ENCODE measurements around the gene ATOSA. TPM values are rescaled to one million over a fixed set of nuclear protein-coding genes. Genes with fewer than 3 reads are reported as not detected.

ATOSA gene
- total RNA-seq, 2 experiments from 2014 or later, result 34.1 to 96.8 TPM

DNA sequence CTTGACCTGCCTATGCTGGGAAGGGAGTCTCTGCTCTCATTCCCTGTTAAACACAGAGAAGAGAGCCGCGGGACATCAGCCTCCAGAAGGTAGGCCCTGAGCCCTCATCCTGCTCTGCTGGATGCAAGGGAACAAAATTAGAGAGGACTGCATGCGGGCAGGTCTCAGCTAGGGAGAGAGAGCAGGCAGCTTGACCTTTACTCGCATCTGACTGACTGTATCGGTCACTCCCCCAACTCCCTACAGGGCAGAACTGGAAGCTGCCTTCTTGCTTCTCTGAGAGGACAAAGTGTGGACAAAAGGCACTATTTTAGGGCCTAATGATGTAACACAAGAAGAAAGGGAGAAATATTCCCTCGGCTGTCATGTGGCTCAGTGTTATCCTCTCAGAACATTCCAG, 38.7 kb upstream of the ATOSA start:
- ChIA-PET POLR2A (interaction anchor here (0.5 to 0.8 kb wide), 3 partner anchors 8 to 465 kb away, joined by 3 read pairs; no protein-coding TSS in a partner anchor), CTCF (ENCODE audit: unreplicated experiment) (no interaction called here)
- Histone ChIP-seq H3K9me2 (ENCODE audit: insufficient read depth, low read length) (no peaks in the 10 kb centered on the region), H3K4me2 (ENCODE audit: low read length) (no peak overlapping the region), H3K79me2 (ENCODE audit: insufficient read depth, low read depth, low read length) (no peaks in the 10 kb centered on the region), H3K27ac (ENCODE audit: low read depth, low read length, poor library complexity, severe bottlenecking) (no peak overlapping the region), H3K4me3 (ENCODE audit: low read depth, low read length, poor library complexity, severe bottlenecking) (no peak overlapping the region), H3K36me3 (ENCODE audit: insufficient read depth, low read length) (no peaks in the 10 kb centered on the region), H2AFZ (ENCODE audit: low read length) (no peak overlapping the region), H3K9me3 (ENCODE audit: low read length) (no peaks in the 10 kb centered on the region), H4K20me1 (ENCODE audit: insufficient read depth, low read length) (no peaks in the 10 kb centered on the region), H3K4me1 (ENCODE audit: insufficient read depth, low read length, poor library complexity, severe bottlenecking) (no peaks in the 10 kb centered on the region)
- DNase-seq (ENCODE audit: low spot score), result no peak
- BruUV-seq (replicated peaks), result no TSS peak
- TF ChIP-seq, protein P1, sequence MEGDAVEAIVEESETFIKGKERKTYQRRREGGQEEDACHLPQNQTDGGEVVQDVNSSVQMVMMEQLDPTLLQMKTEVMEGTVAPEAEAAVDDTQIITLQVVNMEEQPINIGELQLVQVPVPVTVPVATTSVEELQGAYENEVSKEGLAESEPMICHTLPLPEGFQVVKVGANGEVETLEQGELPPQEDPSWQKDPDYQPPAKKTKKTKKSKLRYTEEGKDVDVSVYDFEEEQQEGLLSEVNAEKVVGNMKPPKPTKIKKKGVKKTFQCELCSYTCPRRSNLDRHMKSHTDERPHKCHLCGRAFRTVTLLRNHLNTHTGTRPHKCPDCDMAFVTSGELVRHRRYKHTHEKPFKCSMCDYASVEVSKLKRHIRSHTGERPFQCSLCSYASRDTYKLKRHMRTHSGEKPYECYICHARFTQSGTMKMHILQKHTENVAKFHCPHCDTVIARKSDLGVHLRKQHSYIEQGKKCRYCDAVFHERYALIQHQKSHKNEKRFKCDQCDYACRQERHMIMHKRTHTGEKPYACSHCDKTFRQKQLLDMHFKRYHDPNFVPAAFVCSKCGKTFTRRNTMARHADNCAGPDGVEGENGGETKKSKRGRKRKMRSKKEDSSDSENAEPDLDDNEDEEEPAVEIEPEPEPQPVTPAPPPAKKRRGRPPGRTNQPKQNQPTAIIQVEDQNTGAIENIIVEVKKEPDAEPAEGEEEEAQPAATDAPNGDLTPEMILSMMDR (conservative IDR thresholded peaks at IDR 0.05; ENCODE audit: low read length), result no peak
- no peak for TF ChIP-seq EZH2phosphoT487 (IDR thresholded peaks at IDR 0.05; ENCODE audit: borderline replicate concordance, low read depth, low read length)
- intact Hi-C loops (cut with micrococcal nuclease; ENCODE audit: unreplicated experiment), result no loop called here

DNA sequence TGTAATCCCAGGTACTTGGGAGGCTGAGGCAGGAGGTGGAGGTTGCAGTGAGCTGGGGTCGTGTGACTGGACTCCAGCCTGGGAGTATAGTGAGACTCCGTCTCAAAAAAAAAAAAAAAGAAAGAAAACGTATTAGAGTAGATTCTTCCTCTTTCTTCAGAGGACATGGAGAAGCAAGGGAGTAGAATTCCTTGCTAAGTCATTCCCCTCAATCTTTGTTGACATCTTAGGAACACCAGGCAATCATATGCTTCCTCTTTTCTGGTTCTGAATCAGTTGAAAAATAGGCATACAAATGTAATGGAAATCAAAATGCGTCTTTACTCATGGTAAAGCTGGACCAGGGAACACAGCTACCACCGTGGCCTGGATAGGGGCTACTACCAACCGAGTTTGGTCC, 38.3 kb upstream of the ATOSA start:
- H3K36me3 ChIP-seq (ENCODE audit: insufficient read depth, low read length), result no peaks in the 10 kb centered on the region
- no peaks in the 10 kb centered on the region for H3K9me2 ChIP-seq (ENCODE audit: insufficient read depth, low read length)
- TF ChIP-seq, protein P1 (conservative IDR thresholded peaks at IDR 0.05; ENCODE audit: low read length), result no peak
- TF ChIP-seq EZH2phosphoT487 (IDR thresholded peaks at IDR 0.05; ENCODE audit: borderline replicate concordance, low read depth, low read length), result no peak
- H3K4me3 ChIP-seq (ENCODE audit: low read depth, low read length, poor library complexity, severe bottlenecking), result no peak overlapping the region
- no peaks in the 10 kb centered on the region for H3K4me1 ChIP-seq (ENCODE audit: insufficient read depth, low read length, poor library complexity, severe bottlenecking)
- BruUV-seq (replicated peaks), result no TSS peak
- no peaks in the 10 kb centered on the region for H3K79me2 ChIP-seq (ENCODE audit: insufficient read depth, low read depth, low read length)
- intact Hi-C loops (cut with micrococcal nuclease; ENCODE audit: unreplicated experiment), result no loop called here
- H3K4me2 ChIP-seq (ENCODE audit: low read length), result no peak overlapping the region
- H4K20me1 ChIP-seq (ENCODE audit: insufficient read depth, low read length), result no peaks in the 10 kb centered on the region
- H3K27ac ChIP-seq (ENCODE audit: low read depth, low read length, poor library complexity, severe bottlenecking), result no peak overlapping the region
- DNase-seq (ENCODE audit: low spot score), result no peak
- ChIA-PET CTCF (ENCODE audit: unreplicated experiment) (no interaction called here), POLR2A (interaction anchor here (0.6 to 0.8 kb wide), 2 partner anchors 157 to 465 kb away, joined by 3 read pairs; no protein-coding TSS in a partner anchor)
- H2AFZ ChIP-seq (ENCODE audit: low read length), result no peak overlapping the region
- no peaks in the 10 kb centered on the region for H3K9me3 ChIP-seq (ENCODE audit: low read length)

DNA sequence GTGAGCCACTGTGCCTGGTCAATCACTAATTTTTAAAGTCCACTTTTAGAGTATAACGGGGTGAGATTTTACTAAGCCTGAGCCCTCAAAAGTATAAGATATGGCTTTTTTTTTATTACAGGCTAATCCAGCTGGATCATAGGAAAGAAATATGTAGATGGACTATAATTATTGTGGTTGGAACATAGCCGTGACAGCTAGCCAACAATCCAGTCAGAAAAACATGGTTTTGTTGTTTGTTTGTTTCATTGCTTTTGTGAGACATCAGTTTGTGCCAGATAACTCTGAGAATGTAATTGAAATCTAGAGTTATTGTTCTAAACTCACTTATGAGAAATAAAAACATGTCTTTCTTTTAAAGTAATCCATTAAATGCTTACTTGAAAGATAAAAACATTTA, 37.3 kb upstream of the ATOSA start:
- Histone ChIP-seq H3K27ac (ENCODE audit: low read depth, low read length, poor library complexity, severe bottlenecking) (no peak overlapping the region), H3K4me1 (ENCODE audit: insufficient read depth, low read length, poor library complexity, severe bottlenecking) (no peaks in the 10 kb centered on the region), H2AFZ (ENCODE audit: low read length) (no peak overlapping the region), H4K20me1 (ENCODE audit: insufficient read depth, low read length) (no peaks in the 10 kb centered on the region), H3K79me2 (ENCODE audit: insufficient read depth, low read depth, low read length) (no peaks in the 10 kb centered on the region), H3K4me2 (ENCODE audit: low read length) (no peak overlapping the region), H3K4me3 (ENCODE audit: low read depth, low read length, poor library complexity, severe bottlenecking) (no peak overlapping the region), H3K9me3 (ENCODE audit: low read length) (no peaks in the 10 kb centered on the region), H3K36me3 (ENCODE audit: insufficient read depth, low read length) (no peaks in the 10 kb centered on the region), H3K9me2 (ENCODE audit: insufficient read depth, low read length) (no peaks in the 10 kb centered on the region)
- ChIA-PET POLR2A (no interaction called here), CTCF (ENCODE audit: unreplicated experiment) (no interaction called here)
- TF ChIP-seq, protein P1 (conservative IDR thresholded peaks at IDR 0.05; ENCODE audit: low read length), result no peak
- TF ChIP-seq EZH2phosphoT487 (IDR thresholded peaks at IDR 0.05; ENCODE audit: borderline replicate concordance, low read depth, low read length), result no peak
- BruUV-seq (replicated peaks), result no TSS peak
- intact Hi-C loops (cut with micrococcal nuclease; ENCODE audit: unreplicated experiment), result no loop called here
- DNase-seq (ENCODE audit: low spot score), result no peak

Data from OCI-LY7 (cell line).